Measurements from ENCODE around the gene GGT6. TPM values are rescaled to one million over a fixed set of nuclear protein-coding genes. Genes with fewer than 3 reads are reported as not detected.

GGT6 gene
- total RNA-seq, 4 donors from 2014 or later: 26.4 to 199 (median 119) TPM

DNA sequence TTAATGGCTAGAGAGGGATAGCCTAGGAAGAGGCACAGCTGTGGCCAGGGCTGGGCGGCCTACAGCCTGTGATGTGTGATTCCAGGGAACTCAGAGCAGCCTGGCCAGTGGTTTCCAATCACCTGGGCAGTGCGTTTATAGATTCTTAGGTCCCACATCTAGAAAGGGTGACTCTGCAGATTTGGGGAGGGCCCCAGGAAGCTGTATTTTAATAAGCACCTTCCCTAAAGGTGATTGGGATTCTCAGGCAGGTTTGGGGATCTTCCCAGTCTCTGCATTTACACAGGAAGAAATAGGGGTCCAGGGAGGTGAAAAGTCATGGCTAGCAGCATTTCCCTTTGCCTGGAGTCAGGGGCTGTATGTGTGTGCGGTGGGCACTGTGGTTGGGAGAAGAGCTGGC, 52.2 kb downstream of the GGT6 start:
- Histone ChIP-seq H3K27ac (peak overlapping the region in 1 of 4 donors; percentile 49), H3K9me3 (no peaks in the 10 kb centered on the region), H3K27me3 (no peaks in the 10 kb centered on the region), H3K4me3 (no peak overlapping the region), H3K4me1 (peaks cover 0 to 12% (median 0%) of the 10 kb centered on the region in 4 donors), H3K36me3 (no peaks in the 10 kb centered on the region)
- no peak for DNase-seq
- TF ChIP-seq CTCF (IDR thresholded peaks at IDR 0.05): no peak
- no peak for TF ChIP-seq POLR2A (IDR thresholded peaks at IDR 0.05)

DNA sequence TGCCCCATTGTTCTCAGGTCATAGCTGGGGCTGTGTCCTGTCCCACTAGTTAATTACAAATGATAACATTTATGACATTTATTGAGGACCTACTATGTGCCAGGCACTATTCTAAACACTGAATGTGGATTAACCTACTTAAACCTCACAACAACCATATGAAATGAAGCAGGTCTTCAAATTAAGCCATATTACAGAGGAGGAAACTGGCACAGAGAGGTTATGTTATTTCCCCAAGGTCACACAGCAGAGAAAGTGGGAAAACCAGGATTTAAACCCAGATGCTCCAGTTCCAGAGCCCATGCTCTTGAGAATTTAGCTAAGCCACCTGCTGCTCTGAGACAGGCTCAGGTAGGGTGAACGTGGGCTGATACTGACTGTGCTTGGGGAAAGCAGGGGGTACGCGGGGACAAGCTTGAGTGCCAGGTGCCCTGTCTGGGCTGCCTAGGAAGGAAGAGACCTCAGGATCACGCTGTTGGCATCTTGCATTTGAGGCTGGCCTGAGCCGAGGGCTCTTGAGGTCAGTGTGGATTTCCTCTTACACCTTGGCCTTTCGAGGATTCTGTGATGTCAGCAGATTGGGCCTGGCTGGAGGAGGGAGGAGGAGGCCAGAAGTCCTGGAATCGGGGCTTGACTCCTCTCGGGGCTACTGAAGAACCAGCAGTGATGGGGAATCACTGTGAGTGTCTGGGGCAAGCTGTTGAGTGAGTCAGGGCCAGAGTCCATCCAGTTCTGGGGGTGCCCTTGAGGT, 52.8 kb downstream of the GGT6 start:
- Histone ChIP-seq H3K9me3 (no peaks in the 10 kb centered on the region), H3K36me3 (no peaks in the 10 kb centered on the region), H3K4me3 (no peak overlapping the region), H3K4me1 (peaks cover 0 to 12% (median 0%) of the 10 kb centered on the region in 4 donors), H3K27me3 (no peaks in the 10 kb centered on the region), H3K27ac (peak overlapping the region in 1 of 4 donors; percentile 25)
- no peak for TF ChIP-seq CTCF (IDR thresholded peaks at IDR 0.05)
- TF ChIP-seq POLR2A (IDR thresholded peaks at IDR 0.05): no peak
- DNase-seq: no peak

Other genes starting within 250 kb of the GGT6 start
- gene UBE2G1, start 193.9 kb downstream of the GGT6 start, total RNA-seq: 10 to 100 TPM; 26.4 to 54.1 (median 35.7) TPM
- gene SPNS3, start 126.6 kb downstream of the GGT6 start, total RNA-seq: 1 to 10 TPM in 2 of 4 donors, not detected in 2; 1.1 to 2.0 TPM
- 10 to 100 TPM; 12.4 to 81.0 (median 31.9) TPM for gene SPNS2, start 61.7 kb downstream of the GGT6 start, total RNA-seq
- 100 to 1,000 TPM in 2 of 4 donors, 10 to 100 TPM in 2; 27.1 to 244 (median 91.2) TPM for gene MYBBP1A, start 5.2 kb downstream of the GGT6 start, total RNA-seq
- gene SMTNL2, start 24.0 kb upstream of the GGT6 start, total RNA-seq: 1 to 10 TPM in 1 of 4 donors, not detected in 3; 1.2 TPM
- gene ALOX15, start 81.1 kb upstream of the GGT6 start, total RNA-seq: not detected
- 10 to 100 TPM; 21.2 to 34.9 (median 31.4) TPM for gene PELP1, start 143.6 kb upstream of the GGT6 start, total RNA-seq
- gene ARRB2, start 150.1 kb upstream of the GGT6 start, total RNA-seq: 100 to 1,000 TPM in 1 of 4 donors, 10 to 100 TPM in 3; 59.2 to 163 (median 73.8) TPM
- gene MED11, start 170.9 kb upstream of the GGT6 start, total RNA-seq: 10 to 100 TPM; 32.1 to 44.6 (median 41.8) TPM
- gene ZMYND15, start 179.3 kb upstream of the GGT6 start, total RNA-seq: 1 to 10 TPM in 3 of 4 donors, not detected in 1; 2.1 to 5.6 (median 4.0) TPM
- 10 to 100 TPM; 24.8 to 33.1 (median 28.0) TPM for gene CXCL16, start 179.4 kb upstream of the GGT6 start, total RNA-seq
- gene TM4SF5, start 211.3 kb upstream of the GGT6 start, total RNA-seq: 100 to 1,000 TPM in 2 of 4 donors, 10 to 100 TPM in 1, not detected in 1; 75.3 to 171 (median 163) TPM
- gene VMO1, start 225.8 kb upstream of the GGT6 start, total RNA-seq: 1 to 10 TPM in 1 of 4 donors, not detected in 3; 3.8 TPM
- gene GLTPD2, start 228.4 kb upstream of the GGT6 start, total RNA-seq: 10 to 100 TPM in 2 of 4 donors, 1 to 10 TPM in 1, not detected in 1; 5.4 to 28.2 (median 23.6) TPM
- gene PSMB6, start 235.6 kb upstream of the GGT6 start, total RNA-seq: 100 to 1,000 TPM in 2 of 4 donors, 10 to 100 TPM in 2; 51.4 to 155 (median 107) TPM
- gene PLD2, start 246.6 kb upstream of the GGT6 start, total RNA-seq: 10 to 100 TPM; 14.4 to 33.8 (median 26.6) TPM

All from Peyer's patch (tissue), 4 donors.